HEK293 (cell line): ENCODE data around the gene RBMS3.

Experiments used
- CTCF ChIA-PET: fragments of 350-600 bp; formaldehyde crosslinking; extraction: SDS; loops from one replicate; lab custom pipeline; 2021; ENCODE audit warnings: antibody characterized with exemption; lab: Yijun Ruan, JAX
- POLR2A ChIA-PET: fragments of 300-600 bp; formaldehyde crosslinking; extraction: SDS; loops from one replicate; lab custom pipeline; 2020; ENCODE audit warnings: antibody characterized with exemption, inconsistent platforms; lab: Yijun Ruan, JAX
- H3K27ac ChIP-seq: fragments of 200-500 bp; sonication (Bioruptor generic); 2 replicates; pipeline ENCODE4 v1.5.1; 2014; ENCODE audit warnings: low read depth, low read length, control low read depth, inconsistent platforms; ENCODE audit errors: extremely low read depth
- H3K36me3 ChIP-seq, 2 experiments: fragments of 200-500 bp in 1 of 2; sonication (Bioruptor generic) in 1 of 2; 1 replicate in 1 of 2; 2 replicates in 1 of 2; pipeline ENCODE4 v1.5.1; 2014 to 2017; ENCODE audit warnings: inconsistent platforms in 2 of 2, low read length in 2 of 2; ENCODE audit not compliant: control insufficient read depth in 2 of 2, insufficient read depth in 1 of 2
- H3K4me1 ChIP-seq: fragments of 200-500 bp; sonication (Bioruptor generic); 2 replicates; pipeline ENCODE4 v1.5.1; 2014; ENCODE audit warnings: mild to moderate bottlenecking, low read length, inconsistent platforms; ENCODE audit not compliant: control insufficient read depth, insufficient read depth
- H3K4me3 ChIP-seq: 2 replicates; pipeline ENCODE4 v1.5.1; 2011; ENCODE audit warnings: low read depth, mild to moderate bottlenecking, control low read depth, low read length, moderate library complexity
- H3K9me3 ChIP-seq: fragments of 200-500 bp; sonication (Bioruptor generic); 2 replicates; pipeline ENCODE4 v1.5.1; 2014; ENCODE audit warnings: low read depth, low read length, inconsistent platforms; ENCODE audit not compliant: control insufficient read depth, insufficient read depth
- GLIS1 ChIP-seq: fragments of 450-650 bp; formaldehyde crosslinking; IDR thresholded peaks from 2 replicates; pipeline ENCODE4 v1.5.1; 2016; ENCODE audit warnings: missing biosample characterization, missing genetic modification characterization
- KLF8 ChIP-seq: fragments of 450-650 bp; formaldehyde crosslinking; IDR thresholded peaks from 2 replicates; pipeline ENCODE4 v1.5.1; 2016; ENCODE audit warnings: missing biosample characterization, missing genetic modification characterization
- PRDM10 ChIP-seq: fragments of 450-650 bp; formaldehyde crosslinking; IDR thresholded peaks from 2 replicates; pipeline ENCODE4 v1.5.1; 2016; ENCODE audit warnings: missing biosample characterization, missing genetic modification characterization
- ZBTB8A ChIP-seq: fragments of 450-650 bp; formaldehyde crosslinking; IDR thresholded peaks from 2 replicates; pipeline ENCODE4 v1.5.1; 2016; ENCODE audit warnings: missing biosample characterization, missing genetic modification characterization
- ZNF132 ChIP-seq: fragments of 450-650 bp; formaldehyde crosslinking; IDR thresholded peaks from 2 replicates; pipeline ENCODE4 v1.5.1; 2017; ENCODE audit warnings: missing biosample characterization, missing genetic modification characterization, borderline replicate concordance
- ZNF133 ChIP-seq: fragments of 450-650 bp; formaldehyde crosslinking; IDR thresholded peaks from 2 replicates; pipeline ENCODE4 v1.5.1; 2016; ENCODE audit warnings: missing biosample characterization, missing genetic modification characterization
- ZNF2 ChIP-seq: fragments of 450-650 bp; formaldehyde crosslinking; IDR thresholded peaks from 2 replicates; pipeline ENCODE4 v1.5.1; 2016; ENCODE audit warnings: missing biosample characterization, missing genetic modification characterization
- ZNF239 ChIP-seq: fragments of 450-650 bp; formaldehyde crosslinking; IDR thresholded peaks from 2 replicates; pipeline ENCODE4 v1.5.1; 2016; ENCODE audit warnings: missing biosample characterization, missing genetic modification characterization
- ZNF26 ChIP-seq: fragments of 450-650 bp; formaldehyde crosslinking; IDR thresholded peaks from 2 replicates; pipeline ENCODE4 v1.5.1; 2016; ENCODE audit warnings: missing biosample characterization, missing genetic modification characterization
- ZNF274 ChIP-seq, 2 experiments: fragments of 200-500 bp in 1 of 2; fragments of 450-650 bp in 1 of 2; sonication (Bioruptor generic) in 1 of 2; formaldehyde crosslinking in 1 of 2; IDR thresholded peaks; 2 replicates each; pipeline versions ENCODE4 v1.5.1 to v1.6.1; 2014 to 2016; ENCODE audit warnings: borderline replicate concordance in 1 of 2, inconsistent platforms in 1 of 2, low read length in 1 of 2, missing biosample characterization in 1 of 2, missing genetic modification characterization in 1 of 2
- ZNF311 ChIP-seq: fragments of 450-650 bp; formaldehyde crosslinking; IDR thresholded peaks from 2 replicates; pipeline ENCODE4 v1.5.1; 2017; ENCODE audit warnings: missing biosample characterization, missing genetic modification characterization, borderline replicate concordance
- ZNF37A ChIP-seq: fragments of 450-650 bp; IDR thresholded peaks from 2 replicates; pipeline ENCODE4 v1.5.1; 2018; ENCODE audit warnings: missing biosample characterization, missing genetic modification characterization
- ZNF510 ChIP-seq: fragments of 450-650 bp; formaldehyde crosslinking; IDR thresholded peaks from 2 replicates; pipeline ENCODE4 v1.5.1; 2018; ENCODE audit warnings: mild to moderate bottlenecking, missing genetic modification characterization, missing biosample characterization; ENCODE audit not compliant: insufficient replicate concordance
- ZNF555 ChIP-seq: fragments of 450-650 bp; formaldehyde crosslinking; conservative IDR thresholded peaks from 2 replicates; pipeline ENCODE4 v1.5.1; 2017; ENCODE audit warnings: missing biosample characterization, mild to moderate bottlenecking, missing genetic modification characterization, inconsistent platforms
- ZNF701 ChIP-seq: fragments of 450-650 bp; formaldehyde crosslinking; IDR thresholded peaks from 2 replicates; pipeline ENCODE4 v1.5.1; 2016; ENCODE audit warnings: missing biosample characterization, missing genetic modification characterization
- ZNF768 ChIP-seq: fragments of 450-650 bp; formaldehyde crosslinking; IDR thresholded peaks from 2 replicates; pipeline ENCODE4 v1.5.1; 2018; ENCODE audit warnings: missing biosample characterization, mild to moderate bottlenecking, missing genetic modification characterization

The RBMS3 gene

GRCh38 chr3:29493109-29493508 lies 212.2 kb downstream of the RBMS3 start:
- no peak for TF ChIP-seq ZNF133
- TF ChIP-seq ZNF37A (tag by site-specific recombination): no peak
- no peak for TF ChIP-seq ZBTB8A (tag by site-specific recombination)
- TF ChIP-seq ZNF555 (tag by site-specific recombination): no peak
- TF ChIP-seq, all 188 proteins: peak for 0
- Histone ChIP-seq H3K27ac (no peak overlapping the region), H3K4me1 (no peaks in the 10 kb centered on the region), H3K4me3 (no peak overlapping the region), H3K36me3 (no peaks in the 10 kb centered on the region), H3K9me3 (no peaks in the 10 kb centered on the region)
- POLR2A ChIA-PET: no interaction called here
- CTCF ChIA-PET: no interaction called here

GRCh38 chr3:29494305-29495036 lies 213.6 kb downstream of the RBMS3 start:
- TF ChIP-seq ZNF768 (tag by site-specific recombination): no peak
- TF ChIP-seq ZNF274 (IDR thresholded peaks at IDR 0.05; ENCODE audit: low read length): no peak
- TF ChIP-seq ZNF274 (tag by site-specific recombination; IDR thresholded peaks at IDR 0.05; ENCODE audit: borderline replicate concordance): no peak
- no peak for TF ChIP-seq PRDM10
- no peak for TF ChIP-seq KLF8 (tag by site-specific recombination)
- TF ChIP-seq ZNF2: no peak
- TF ChIP-seq ZNF26 (tag by site-specific recombination): no peak
- no peak for TF ChIP-seq ZNF701 (tag by site-specific recombination)
- Histone ChIP-seq H3K4me1 (no peaks in the 10 kb centered on the region), H3K4me3 (no peak overlapping the region), H3K9me3 (no peaks in the 10 kb centered on the region), H3K36me3 (no peaks in the 10 kb centered on the region), H3K27ac (no peak overlapping the region)
- ChIA-PET CTCF (no interaction called here), POLR2A (interaction anchor here (1.1 kb wide), 1 partner anchor 150 kb away, joined by 3 read pairs; no protein-coding TSS in a partner anchor)

- ChIA-PET CTCF (no interaction called here), POLR2A (no interaction called here)
- TF ChIP-seq ZNF239 (tag by site-specific recombination) (no peak), ZNF510 (tag by site-specific recombination) (no peak), GLIS1 (tag by site-specific recombination) (no peak), ZNF132 (no peak), ZNF311 (tag by site-specific recombination) (no peak)
- Histone ChIP-seq H3K36me3 (no peaks in the 10 kb centered on the region), H3K4me1 (no peaks in the 10 kb centered on the region), H3K9me3 (no peaks in the 10 kb centered on the region), H3K4me3 (no peak overlapping the region), H3K27ac (no peak overlapping the region)
Measured at GRCh38 chr3:29497282-29497681, 216.4 kb downstream of the RBMS3 start.
